DND-41 (cell line): ENCODE data around the gene NR2F1-AS1.
A peak's percentile ranks its signal among the peaks of the same experiment; 100 is the strongest.

Experiments used
- ATAC-seq: fragments of 200-7000 bp; cut with Tn5 transposase; 3 replicates; pipeline ENCODE4 v1.9.1; 2021; ENCODE audit warnings: low read depth; ENCODE audit not compliant: insufficient read depth
- DNase-seq: peaks from one replicate; pipeline ENCODE4 v3.0.0-alpha.2; 2020
- H2AFZ ChIP-seq: 2 replicates; pipeline ENCODE4 v1.6.0; 2012; ENCODE audit warnings: low read depth, low read length
- H3K27ac ChIP-seq: 2 replicates; pipeline ENCODE4 v1.5.1; 2012; ENCODE audit warnings: low read length, inconsistent platforms
- H3K27me3 ChIP-seq: fragments of 200-600 bp; sonication (generic); 2 replicates; pipeline ENCODE4 v1.6.0; 2012; ENCODE audit warnings: low read length, mild to moderate bottlenecking, inconsistent platforms; ENCODE audit not compliant: insufficient read depth, poor library complexity
- H3K36me3 ChIP-seq: 2 replicates; pipeline ENCODE4 v1.5.1; 2012; ENCODE audit warnings: low read length, inconsistent platforms; ENCODE audit not compliant: insufficient read depth
- H3K4me1 ChIP-seq: 2 replicates; pipeline ENCODE4 v1.5.1; 2012; ENCODE audit warnings: mild to moderate bottlenecking, low read length; ENCODE audit not compliant: insufficient read depth
- H3K4me2 ChIP-seq: 2 replicates; pipeline ENCODE4 v1.6.0; 2012; ENCODE audit warnings: mild to moderate bottlenecking, moderate library complexity, low read length, inconsistent platforms; ENCODE audit not compliant: insufficient read depth
- H3K4me3 ChIP-seq, 2 experiments: fragments of 200-600 bp in 1 of 2; shearing (Covaris generic) in 1 of 2; 2 replicates each; pipeline ENCODE4 v1.5.1; 2012 to 2016; ENCODE audit warnings: inconsistent platforms in 2 of 2, low read length in 2 of 2, mild to moderate bottlenecking in 2 of 2, low read depth in 1 of 2, moderate library complexity in 1 of 2
- H3K79me2 ChIP-seq: 2 replicates; pipeline ENCODE4 v1.6.0; 2012; ENCODE audit warnings: low read length, inconsistent platforms; ENCODE audit not compliant: insufficient read depth
- H3K9ac ChIP-seq: 2 replicates; pipeline ENCODE4 v1.6.0; 2012; ENCODE audit warnings: low read depth, mild to moderate bottlenecking, inconsistent platforms, low read length, moderate library complexity
- H3K9me3 ChIP-seq: 2 replicates; pipeline ENCODE4 v1.5.1; 2012; ENCODE audit warnings: low read length, moderate library complexity, mild to moderate bottlenecking, inconsistent platforms; ENCODE audit not compliant: insufficient read depth, severe bottlenecking
- H4K20me1 ChIP-seq: 2 replicates; pipeline ENCODE4 v1.6.0; 2012; ENCODE audit warnings: low read length; ENCODE audit not compliant: insufficient read depth
- EZH2 ChIP-seq: IDR thresholded peaks from 3 replicates; pipeline ENCODE4 v1.6.1; 2012; ENCODE audit warnings: borderline replicate concordance, low read depth, mild to moderate bottlenecking, moderate library complexity, low read length, inconsistent platforms; ENCODE audit not compliant: severe bottlenecking
- TF ChIP-seq, protein P1 (sequence below): IDR thresholded peaks from 2 replicates; pipeline ENCODE4 v1.5.1; 2012; ENCODE audit warnings: borderline replicate concordance, low read length, moderate library complexity, mild to moderate bottlenecking; ENCODE audit not compliant: poor library complexity, severe bottlenecking; ENCODE audit errors: extremely low read depth

NR2F1-AS1 gene

GRCh38 chr5:93622240-93622885 is 41.3 kb upstream of the NR2F1-AS1 start:
- H3K27me3 ChIP-seq, result no peaks in the 10 kb centered on the region
- no peak for DNase-seq

DNA sequence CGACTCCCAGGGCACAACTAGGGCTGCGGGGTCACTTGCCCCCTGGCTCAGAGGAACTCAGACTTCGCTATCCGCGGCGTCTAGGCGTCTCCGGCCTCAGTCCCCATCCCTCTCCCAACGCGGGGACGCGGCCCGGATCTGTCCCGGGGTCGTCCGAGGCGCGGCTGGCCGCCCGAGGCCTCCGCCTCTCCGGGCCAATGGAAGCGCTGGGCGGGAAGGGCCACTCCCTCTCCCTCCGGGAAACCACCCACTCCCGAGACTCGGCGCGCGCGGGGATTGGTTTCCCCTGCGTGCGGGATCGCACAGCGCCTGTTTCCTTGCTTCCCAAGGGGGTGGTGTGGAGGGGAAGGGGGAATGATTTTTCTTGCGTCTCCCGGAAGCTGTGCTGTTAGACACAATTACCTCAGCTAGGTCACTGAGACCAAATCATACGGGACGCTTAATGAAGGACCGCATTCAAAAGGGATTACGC is 40.3 kb upstream of the NR2F1-AS1 start:
- Histone ChIP-seq H3K79me2 (no peaks in the 10 kb centered on the region), H3K36me3 (no peaks in the 10 kb centered on the region), H3K9ac (no peak overlapping the region), H4K20me1 (no peaks in the 10 kb centered on the region), H3K27me3 (no peaks in the 10 kb centered on the region), H3K4me1 (no peaks in the 10 kb centered on the region), H3K4me3 (no peak overlapping the region), H2AFZ (no peak overlapping the region), H3K9me3 (no peaks in the 10 kb centered on the region), H3K27ac (no peak overlapping the region), H3K4me2 (no peak overlapping the region)
- TF ChIP-seq, protein P1, sequence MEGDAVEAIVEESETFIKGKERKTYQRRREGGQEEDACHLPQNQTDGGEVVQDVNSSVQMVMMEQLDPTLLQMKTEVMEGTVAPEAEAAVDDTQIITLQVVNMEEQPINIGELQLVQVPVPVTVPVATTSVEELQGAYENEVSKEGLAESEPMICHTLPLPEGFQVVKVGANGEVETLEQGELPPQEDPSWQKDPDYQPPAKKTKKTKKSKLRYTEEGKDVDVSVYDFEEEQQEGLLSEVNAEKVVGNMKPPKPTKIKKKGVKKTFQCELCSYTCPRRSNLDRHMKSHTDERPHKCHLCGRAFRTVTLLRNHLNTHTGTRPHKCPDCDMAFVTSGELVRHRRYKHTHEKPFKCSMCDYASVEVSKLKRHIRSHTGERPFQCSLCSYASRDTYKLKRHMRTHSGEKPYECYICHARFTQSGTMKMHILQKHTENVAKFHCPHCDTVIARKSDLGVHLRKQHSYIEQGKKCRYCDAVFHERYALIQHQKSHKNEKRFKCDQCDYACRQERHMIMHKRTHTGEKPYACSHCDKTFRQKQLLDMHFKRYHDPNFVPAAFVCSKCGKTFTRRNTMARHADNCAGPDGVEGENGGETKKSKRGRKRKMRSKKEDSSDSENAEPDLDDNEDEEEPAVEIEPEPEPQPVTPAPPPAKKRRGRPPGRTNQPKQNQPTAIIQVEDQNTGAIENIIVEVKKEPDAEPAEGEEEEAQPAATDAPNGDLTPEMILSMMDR, result no peak
- TF ChIP-seq EZH2, result no peak
- no peak for DNase-seq
- ATAC-seq, result no peak

More at GRCh38 chr5:93622240-93622885, 41.3 kb upstream of the NR2F1-AS1 start:
- Histone ChIP-seq H3K4me1 (no peaks in the 10 kb centered on the region), H3K9me3 (no peaks in the 10 kb centered on the region), H4K20me1 (no peaks in the 10 kb centered on the region), H3K4me2 (no peak overlapping the region), H2AFZ (no peak overlapping the region), H3K4me3 (no peak overlapping the region), H3K27ac (no peak overlapping the region), H3K79me2 (no peaks in the 10 kb centered on the region), H3K36me3 (no peaks in the 10 kb centered on the region), H3K9ac (no peak overlapping the region)
- TF ChIP-seq, protein P1, result no peak
- no peak for TF ChIP-seq EZH2
- no peak for ATAC-seq

DNA sequence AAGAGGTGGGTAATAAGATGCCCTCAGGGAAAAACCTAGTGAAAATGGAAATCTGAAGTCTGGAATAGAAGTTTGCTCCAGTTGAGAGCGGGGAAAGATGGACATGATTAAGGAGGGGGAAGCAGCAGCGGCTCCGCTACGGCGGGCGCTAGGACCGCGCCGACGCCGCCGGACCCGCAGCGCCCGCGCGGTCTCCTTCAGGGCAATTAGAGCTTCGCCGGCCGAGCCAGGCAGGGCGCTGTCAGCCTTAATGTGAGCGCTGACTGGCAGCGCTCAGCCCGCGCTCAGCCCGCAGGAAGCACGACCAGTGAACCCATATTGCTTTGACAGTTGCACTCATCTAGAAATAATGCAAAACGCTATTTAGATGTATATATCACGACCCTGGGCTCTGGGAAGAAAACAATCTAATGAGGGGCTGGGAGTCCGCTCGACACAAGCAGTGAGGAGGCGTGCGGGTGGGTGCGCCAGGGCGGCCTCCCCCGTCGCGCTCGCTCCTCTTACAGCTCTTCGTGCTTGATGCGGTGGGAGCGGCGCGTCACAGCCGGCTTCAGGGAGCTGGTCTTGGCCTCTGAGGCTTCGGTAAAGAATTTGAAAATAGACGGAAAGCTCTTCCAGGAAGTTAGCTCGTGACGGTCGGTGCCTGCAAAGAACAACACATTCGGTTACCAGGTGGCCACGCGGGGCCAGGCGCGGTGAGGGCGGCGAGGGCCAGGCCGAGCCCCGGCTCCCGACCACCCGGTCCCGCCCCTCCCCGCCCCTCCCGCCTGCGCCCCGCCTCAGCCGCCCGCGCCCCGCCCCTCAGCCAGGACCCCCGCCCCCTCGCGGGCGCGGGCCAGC is 39.7 kb upstream of the NR2F1-AS1 start:
- TF ChIP-seq EZH2, result no peak
- TF ChIP-seq, protein P1, result no peak
- Histone ChIP-seq H3K27me3 (no peaks in the 10 kb centered on the region), H2AFZ (no peak overlapping the region)

More for the DNA sequence above, 39.7 kb upstream of the NR2F1-AS1 start:
- Histone ChIP-seq H3K4me3 (no peak overlapping the region), H3K4me1 (no peaks in the 10 kb centered on the region), H3K79me2 (no peaks in the 10 kb centered on the region), H3K9ac (no peak overlapping the region), H3K9me3 (no peaks in the 10 kb centered on the region), H4K20me1 (no peaks in the 10 kb centered on the region), H3K4me2 (no peak overlapping the region), H3K36me3 (no peaks in the 10 kb centered on the region), H3K27ac (no peak overlapping the region)
- ATAC-seq (peak; percentile 52), DNase-seq (no peak)
